ENCODE measurements around the gene TOMM6.
"Not testable (repeated sequence)": the region's sequence is repeated elsewhere in the genome, so short reads cannot be mapped to it uniquely, and the experiment has no call there.

The TOMM6 gene

DNA sequence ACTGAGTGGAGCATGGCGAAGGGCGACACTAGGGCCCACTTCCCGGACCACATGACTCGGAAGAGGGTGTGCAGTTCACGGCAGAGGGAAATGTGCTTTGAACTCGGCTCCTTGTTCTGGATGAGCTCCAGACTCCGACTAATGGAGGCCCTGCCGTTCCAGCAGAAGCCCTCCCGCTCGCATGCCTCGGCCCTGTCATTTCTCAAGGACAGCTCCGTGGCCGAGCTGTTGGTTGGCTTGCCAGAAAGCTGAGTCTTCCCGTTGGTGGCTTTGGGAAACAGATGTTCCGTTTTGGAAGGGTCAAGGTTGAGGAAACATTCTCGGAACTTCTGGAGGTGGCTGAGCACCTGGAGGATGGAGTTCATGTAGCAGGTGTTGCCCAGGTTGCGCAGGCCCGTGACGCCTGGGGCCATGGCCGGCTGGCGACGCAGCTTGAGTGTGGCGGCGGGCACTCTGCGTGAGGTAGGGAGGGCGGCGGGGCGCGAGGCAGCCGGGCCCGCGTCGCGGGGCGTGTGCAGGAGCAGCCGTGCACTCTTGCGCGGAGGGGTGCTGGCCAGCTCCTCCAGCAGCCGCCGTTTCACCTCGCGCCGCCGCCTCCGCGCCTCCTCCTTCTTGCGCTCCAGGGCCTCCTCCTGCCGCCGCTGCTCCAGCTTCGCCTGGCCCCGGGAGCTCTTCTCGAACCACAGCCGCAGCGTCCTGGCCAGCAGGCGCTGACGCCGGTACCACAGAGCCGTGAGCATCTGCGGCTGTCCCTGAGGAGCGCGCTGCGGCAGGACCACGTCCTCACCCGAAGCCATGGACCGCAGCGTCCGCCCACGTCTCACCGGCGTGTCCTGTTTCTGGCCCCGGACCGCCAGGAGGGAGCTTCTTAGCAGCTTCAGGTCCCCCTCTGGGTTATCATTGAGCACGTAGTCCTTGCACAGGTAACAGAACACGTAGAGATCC lies 18.6 kb downstream of the TOMM6 start:
- TF ChIP-seq, protein P1, sequence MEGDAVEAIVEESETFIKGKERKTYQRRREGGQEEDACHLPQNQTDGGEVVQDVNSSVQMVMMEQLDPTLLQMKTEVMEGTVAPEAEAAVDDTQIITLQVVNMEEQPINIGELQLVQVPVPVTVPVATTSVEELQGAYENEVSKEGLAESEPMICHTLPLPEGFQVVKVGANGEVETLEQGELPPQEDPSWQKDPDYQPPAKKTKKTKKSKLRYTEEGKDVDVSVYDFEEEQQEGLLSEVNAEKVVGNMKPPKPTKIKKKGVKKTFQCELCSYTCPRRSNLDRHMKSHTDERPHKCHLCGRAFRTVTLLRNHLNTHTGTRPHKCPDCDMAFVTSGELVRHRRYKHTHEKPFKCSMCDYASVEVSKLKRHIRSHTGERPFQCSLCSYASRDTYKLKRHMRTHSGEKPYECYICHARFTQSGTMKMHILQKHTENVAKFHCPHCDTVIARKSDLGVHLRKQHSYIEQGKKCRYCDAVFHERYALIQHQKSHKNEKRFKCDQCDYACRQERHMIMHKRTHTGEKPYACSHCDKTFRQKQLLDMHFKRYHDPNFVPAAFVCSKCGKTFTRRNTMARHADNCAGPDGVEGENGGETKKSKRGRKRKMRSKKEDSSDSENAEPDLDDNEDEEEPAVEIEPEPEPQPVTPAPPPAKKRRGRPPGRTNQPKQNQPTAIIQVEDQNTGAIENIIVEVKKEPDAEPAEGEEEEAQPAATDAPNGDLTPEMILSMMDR (IDR thresholded peaks at IDR 0.05; ENCODE audit: extremely low read depth, missing control alignments) = no peak
- DNase-seq (ENCODE audit: low spot score) = no peak

DNA sequence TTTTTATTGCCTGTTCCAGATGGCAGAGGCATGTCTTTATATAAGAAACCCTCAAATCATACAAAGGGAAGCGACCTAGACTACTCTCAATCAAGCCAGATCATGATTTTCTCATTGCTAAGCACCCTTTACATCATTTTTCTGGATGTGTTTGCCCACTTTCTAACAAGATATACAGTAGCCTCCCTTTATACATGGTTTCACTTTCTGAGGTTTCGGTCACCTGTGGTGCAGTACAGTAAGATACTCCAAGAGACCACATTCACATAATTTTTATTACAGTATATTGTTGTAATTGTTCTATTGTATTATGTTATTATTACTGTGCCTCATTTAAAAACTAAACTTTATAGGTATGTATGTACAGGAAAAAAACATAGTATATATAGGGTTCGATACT lies 23.6 kb downstream of the TOMM6 start:
- DNase-seq (ENCODE audit: low spot score) = no peak
- TF ChIP-seq, protein P1 (IDR thresholded peaks at IDR 0.05; ENCODE audit: extremely low read depth, missing control alignments) = no peak

DNA sequence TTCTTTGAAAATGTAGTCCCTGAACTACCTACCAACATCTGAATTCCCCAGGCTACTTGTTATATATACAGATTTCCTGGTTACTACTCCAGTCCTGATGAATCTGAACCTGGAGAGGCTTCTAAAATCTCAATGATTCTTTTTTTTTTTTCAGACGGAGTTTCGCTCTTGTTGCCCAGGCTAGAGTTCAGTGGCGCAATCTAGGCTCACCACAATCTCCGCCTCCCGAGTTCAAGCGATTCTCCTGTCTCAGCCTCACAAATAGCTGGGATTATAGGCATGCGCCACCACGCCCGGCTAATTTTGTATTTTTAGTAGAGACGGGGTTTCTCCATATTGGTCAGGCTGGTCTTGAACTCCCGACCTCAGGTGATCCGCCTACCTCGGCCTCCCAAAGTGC lies 24.5 kb downstream of the TOMM6 start:
- DNase-seq (ENCODE audit: low spot score) = not testable (repeated sequence)

GRCh38 chr6:41813469-41813868 lies 26.0 kb downstream of the TOMM6 start:
- no peak for DNase-seq (ENCODE audit: low spot score)
- TF ChIP-seq, protein P1 (IDR thresholded peaks at IDR 0.05; ENCODE audit: extremely low read depth, missing control alignments) = no peak

DNA sequence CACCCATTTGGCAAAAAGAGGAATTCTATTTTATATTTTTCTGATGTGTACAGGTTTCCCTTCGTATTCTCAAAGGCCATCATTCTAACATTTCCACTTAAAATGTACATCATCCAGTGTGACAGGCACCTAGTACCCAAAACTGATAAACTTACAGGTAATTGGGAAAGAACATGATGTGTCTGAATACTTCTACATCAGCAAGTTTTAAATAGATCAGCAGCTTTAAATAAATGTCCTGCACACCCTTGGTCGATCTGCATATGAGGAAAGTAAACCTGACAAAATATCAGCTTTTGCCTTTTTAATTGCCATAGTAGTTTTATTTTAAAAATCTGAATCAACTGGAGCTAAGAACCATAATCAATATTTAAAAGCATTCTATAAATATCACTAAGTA lies 26.5 kb downstream of the TOMM6 start:
- TF ChIP-seq, protein P1 (IDR thresholded peaks at IDR 0.05; ENCODE audit: extremely low read depth, missing control alignments) = no peak
- no peak for DNase-seq (ENCODE audit: low spot score)

DNA sequence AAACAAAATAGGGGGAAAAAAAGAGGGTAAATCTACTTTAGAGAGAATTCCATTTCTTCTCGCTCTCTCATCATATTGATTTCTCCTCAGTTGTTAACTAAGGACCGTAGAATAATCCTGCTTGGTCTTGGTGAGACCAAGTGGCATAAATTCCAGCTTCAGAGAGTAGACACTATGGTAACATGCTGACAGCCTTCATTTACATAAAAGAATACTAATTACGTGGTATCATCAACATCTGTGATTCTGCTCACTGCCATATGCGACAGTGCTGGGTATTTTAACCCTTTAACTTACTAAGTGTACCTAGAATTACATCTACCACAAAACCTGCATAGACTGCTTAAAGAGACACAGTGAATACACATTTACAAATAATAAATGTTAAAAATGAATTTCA lies 27.1 kb downstream of the TOMM6 start:
- TF ChIP-seq, protein P1 (IDR thresholded peaks at IDR 0.05; ENCODE audit: extremely low read depth, missing control alignments) = no peak
- DNase-seq (ENCODE audit: low spot score) = no peak

- TF ChIP-seq, protein P1 (IDR thresholded peaks at IDR 0.05; ENCODE audit: extremely low read depth, missing control alignments) = no peak
- DNase-seq (ENCODE audit: low spot score) = no peak
Observed at GRCh38 chr6:41815587-41815986, 28.1 kb downstream of the TOMM6 start.
